Measurements from ENCODE around the gene ABCD1. TPM values are rescaled to one million over a fixed set of nuclear protein-coding genes. Genes with fewer than 3 reads are reported as not detected.
"Not testable (repeated sequence)": the region's sequence is repeated elsewhere in the genome, so short reads cannot be mapped to it uniquely, and the experiment has no call there.

The ABCD1 gene
- 4.0 TPM for total RNA-seq

DNA sequence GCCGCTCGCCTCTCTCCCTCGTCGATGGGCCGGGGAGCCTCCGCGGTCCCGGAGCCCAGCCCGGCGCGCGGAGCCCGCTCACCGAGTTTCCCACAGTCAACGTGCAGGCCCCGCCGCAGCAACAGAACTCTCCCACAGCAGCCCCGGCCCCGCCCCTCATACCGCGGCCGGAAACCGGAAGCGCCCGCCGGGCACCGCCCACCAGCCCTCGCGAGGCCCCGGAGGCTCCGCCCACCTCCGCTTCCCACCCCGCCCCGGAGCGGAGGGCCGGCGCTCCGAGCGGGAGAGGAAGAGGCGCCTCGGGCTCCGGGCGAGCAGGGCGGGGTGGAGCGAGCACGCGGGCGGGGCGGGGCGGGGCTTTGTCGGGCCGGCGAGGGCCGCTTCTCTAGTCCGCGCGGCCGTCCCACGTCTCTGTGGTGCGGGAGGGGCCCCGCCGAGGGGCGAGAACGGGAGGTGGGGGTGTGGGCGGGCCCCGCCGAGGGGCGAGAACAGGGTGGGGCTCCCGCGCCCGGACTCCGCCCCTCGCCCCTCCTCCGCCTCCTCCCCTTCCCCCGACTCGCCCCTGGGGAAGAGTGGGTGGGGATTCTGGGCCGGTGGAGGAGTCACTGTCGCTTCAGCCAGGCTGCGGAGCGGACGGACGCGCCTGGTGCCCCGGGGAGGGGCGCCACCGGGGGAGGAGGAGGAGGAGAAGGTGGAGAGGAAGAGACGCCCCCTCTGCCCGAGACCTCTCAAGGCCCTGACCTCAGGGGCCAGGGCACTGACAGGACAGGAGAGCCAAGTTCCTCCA, at the start of gene ABCD1, which contains the start of gene BCAP31:
ABCD1 (plus strand) TSS at position 605 of the 787 bp plus-strand sequence. CDS start 411 bp downstream, outside the sequence.
BCAP31 (minus strand) TSS at position 136 of the 787 bp plus-strand sequence. CDS start 1,143 bp downstream, outside the sequence.
- DNase-seq = peak; percentile 86

DNA sequence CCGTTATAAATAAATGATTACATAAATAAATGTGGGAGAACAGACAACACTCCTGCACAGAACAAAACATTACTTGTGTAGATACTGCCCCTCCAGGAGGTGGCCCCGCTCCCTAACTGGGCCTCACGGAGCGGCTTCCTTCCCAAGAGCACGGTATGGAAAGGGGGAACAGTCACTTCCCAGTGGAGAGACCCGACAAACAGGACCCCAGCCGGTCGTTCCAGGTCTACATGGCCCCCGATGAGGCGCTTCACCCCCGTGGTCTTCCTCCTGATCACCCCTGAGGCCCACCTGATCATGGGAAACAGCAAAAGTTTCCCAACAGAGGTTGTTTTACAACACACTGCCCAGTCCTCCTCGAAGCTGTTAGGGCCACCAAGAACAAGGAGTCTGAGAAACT, 43.5 kb upstream of the ABCD1 start:
- no peak for DNase-seq

DNA sequence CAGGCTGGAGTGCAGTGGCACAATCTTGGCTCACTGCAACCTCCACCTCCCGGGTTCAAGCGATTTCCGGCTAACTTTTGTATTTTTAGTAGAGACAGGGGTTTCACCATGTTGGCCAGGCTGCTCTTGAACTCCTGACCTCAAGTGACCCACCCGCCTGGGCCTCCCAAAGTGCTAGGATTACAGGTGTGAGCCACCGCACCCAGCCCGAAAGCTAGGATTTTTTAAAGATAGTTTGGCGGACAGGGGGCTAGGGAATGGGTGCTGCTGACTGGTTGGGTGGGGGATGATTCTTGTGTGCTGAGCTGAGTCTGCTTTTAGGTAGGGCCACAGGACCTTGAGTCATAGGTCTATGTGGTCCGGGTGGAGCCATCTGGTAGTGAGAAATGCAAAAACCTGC, 41.2 kb upstream of the ABCD1 start:
- not testable (repeated sequence) for DNase-seq

DNA sequence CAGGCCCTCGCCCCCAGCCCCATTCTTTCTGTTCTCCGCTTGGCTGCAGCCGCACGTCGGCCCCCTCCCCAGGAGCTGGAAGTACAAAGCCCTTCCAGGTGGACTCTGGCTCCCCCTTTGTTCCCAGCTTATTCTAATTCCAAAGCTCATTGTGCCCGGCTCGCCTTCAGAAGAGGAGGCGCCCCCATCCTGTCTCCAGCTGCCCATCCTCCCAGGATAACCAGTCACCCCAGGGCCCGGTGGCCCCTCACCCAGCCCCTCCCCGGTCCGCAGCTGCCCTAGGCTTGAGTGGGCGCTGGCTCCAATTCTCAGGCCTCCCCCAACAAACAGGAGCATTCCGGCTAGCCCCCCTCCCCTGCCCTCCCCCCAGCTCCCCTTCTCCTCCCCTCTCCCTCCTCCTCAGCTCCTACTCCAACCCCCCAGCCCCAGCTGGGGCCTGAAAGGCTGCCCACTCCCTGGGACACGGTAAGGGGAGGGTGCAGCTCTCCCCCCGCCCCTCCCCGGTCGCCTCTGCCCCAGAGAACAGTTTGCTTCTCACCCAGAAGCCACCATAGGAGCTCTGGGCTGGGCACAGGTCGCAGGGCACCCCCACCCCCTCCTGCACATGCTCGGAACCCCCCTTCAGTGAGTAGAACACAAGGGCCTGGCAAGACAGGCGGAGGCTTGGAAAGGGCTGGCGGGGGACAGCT, 40.0 kb upstream of the ABCD1 start:
- DNase-seq = no peak

DNA sequence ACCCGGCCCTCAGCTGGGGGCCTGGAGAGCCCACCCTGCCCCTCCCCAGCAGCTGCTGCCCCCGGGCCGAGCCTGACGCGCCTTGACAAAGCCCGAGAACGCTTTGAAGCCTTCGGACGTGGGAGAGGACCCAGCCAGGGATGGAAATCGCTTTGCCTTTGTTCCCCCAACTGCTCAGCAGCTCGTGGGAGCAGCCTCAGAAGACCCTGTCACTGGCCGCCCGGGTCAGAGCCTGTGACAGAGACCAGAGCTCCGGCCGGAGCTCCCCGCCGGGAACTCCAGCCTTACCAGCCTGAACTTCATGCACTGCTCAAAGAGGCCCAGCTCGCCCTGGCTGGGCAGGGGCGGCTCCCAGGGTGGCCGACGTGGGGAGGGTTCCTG, 39.5 kb upstream of the ABCD1 start:
- no peak for DNase-seq

DNA sequence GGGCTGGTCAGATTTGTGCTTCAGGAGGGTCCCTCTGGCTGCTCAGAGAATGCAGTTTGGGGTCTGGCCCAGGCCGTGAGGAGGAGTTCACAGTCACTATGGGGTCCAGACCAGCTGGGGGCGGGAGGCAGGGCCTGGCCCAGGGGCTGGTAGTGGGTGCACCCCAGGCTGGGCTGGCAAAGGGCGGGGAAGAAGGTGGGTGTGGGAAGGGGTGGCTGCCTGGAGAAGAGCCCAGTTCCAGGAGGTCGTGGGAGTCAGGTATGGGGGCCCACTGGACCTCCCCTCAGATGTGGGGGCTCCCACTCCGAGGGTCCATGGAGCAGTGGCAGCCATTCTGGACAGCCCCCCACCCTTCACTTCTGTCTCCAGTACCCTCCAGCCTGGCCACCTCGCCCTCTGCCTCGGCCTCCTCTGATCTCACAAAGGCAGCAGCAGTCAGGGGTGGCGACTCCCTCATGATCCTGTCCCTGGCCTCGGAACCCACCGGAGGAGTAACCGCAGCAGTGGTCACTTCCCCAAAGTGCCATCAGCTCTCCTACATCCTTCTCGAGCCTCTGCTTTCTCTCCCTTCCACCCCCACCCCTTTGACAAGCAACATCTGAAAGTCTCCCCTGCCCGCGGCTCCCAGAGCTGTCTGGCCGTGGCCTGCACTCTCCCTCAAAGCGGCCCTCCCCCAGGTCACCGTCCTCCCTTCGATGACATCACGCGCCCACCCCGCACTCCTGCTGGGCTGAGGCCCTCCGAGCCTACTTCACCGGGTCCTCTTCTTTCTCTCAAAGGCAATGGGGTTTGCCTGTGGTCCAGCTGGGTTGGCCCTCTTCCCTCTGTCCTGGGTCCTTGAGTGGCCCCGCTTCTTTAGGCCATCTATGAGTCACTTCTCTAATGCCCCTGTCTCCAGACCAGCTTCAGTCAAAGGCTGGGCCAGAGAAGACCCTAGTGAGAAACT, 38.6 kb upstream of the ABCD1 start:
- DNase-seq = no peak

DNA sequence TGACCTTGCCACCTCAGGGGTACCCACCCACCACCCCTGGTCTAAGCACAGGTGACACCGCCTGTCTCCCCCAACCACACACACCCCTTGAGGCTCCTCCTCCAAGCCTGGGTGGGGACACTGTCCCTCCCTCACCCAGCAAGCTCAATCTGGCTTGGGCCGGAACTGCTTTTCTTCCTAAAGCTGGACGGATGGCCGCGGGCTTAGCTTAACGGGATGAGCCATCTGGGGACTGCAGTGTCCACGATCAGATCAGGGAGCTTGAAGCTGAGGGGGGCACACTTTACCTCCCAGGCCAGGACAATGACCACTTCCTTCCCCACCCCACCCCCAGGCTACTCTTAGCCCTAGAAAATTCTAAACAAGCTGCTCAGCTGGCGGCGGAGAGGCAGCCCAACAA, 37.9 kb upstream of the ABCD1 start:
- DNase-seq = no peak

DNA sequence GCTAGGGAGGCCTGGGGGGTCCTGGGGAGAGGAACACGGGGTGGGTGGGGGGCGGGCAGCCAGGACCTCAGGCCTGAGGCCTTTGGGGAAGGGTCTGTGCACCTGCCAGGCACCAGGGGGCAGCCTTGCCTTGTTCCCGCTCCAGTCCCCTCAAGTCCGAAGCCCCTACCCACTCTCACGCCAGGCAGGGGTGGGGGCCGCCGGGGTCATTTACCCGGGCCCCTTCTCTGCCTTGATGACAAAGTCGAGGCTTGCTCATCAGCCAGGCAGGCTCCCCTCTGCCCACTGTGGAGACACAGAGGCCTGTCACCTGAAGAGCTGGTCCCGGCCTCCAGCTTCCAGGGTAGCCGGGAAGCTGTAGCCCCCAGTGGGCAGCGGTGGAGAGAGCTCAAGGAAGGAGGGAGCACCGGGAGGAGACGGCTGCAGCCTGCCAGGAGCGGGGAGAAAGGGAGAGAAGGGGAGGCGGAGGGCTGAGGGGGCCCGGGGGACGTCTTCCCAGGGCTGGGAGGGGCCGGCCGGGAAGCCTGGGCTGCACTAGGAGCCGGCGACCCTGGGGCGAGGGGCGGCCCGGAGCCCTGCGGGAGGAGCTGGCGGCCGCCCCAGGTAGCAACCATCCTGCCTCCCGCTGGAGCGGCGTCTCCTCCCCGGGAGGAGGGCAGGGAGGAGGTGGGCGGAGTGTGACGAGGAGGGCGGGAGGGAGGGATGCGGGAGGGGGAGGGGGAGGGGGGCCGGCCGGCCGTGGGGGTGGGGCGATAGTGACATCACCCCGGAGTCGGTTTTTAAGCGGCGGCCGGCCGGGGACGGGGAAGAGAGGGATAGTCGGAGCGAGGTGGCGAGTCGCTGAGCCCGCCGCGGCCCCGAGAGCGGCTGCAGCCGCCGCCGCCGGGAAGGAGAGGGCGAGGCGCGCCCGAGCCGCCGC, 37.3 kb upstream of the ABCD1 start, which contains the start of gene SLC6A8:
SLC6A8 (plus strand) TSS at position 806 of the 919 bp plus-strand sequence. CDS start 649 bp downstream, outside the sequence.
- no peak for DNase-seq

DNA sequence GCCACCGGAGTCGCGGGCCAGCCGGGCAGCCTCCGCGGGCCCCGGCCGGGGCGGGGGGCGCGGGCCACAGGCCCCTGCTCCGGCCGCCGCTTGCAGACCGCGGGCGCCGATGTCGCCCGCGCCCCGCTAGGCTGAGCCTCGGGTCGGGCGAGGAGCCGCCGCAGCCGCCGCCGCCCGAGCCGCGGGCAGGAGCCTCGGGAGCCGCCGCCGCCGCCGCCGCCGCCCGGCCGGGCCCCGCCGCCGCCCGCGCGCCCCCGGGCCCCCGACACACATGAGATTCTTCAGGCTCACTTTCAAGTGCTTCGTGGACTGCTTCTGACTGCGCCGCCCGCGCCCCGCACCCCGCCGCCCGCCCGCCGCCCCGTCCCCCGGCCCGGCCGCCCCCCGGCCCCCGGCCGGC, 36.6 kb upstream of the ABCD1 start:
- DNase-seq = no peak

DNA sequence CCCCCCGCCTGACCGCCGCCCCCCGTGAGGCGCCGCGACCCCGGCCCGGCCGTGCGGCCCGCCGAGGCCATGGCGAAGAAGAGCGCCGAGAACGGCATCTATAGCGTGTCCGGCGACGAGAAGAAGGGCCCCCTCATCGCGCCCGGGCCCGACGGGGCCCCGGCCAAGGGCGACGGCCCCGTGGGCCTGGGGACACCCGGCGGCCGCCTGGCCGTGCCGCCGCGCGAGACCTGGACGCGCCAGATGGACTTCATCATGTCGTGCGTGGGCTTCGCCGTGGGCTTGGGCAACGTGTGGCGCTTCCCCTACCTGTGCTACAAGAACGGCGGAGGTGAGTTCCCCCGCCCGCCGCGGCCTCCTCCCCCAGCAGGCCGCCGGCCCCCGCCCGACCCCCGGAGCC, 36.1 kb upstream of the ABCD1 start:
- DNase-seq = no peak

DNA sequence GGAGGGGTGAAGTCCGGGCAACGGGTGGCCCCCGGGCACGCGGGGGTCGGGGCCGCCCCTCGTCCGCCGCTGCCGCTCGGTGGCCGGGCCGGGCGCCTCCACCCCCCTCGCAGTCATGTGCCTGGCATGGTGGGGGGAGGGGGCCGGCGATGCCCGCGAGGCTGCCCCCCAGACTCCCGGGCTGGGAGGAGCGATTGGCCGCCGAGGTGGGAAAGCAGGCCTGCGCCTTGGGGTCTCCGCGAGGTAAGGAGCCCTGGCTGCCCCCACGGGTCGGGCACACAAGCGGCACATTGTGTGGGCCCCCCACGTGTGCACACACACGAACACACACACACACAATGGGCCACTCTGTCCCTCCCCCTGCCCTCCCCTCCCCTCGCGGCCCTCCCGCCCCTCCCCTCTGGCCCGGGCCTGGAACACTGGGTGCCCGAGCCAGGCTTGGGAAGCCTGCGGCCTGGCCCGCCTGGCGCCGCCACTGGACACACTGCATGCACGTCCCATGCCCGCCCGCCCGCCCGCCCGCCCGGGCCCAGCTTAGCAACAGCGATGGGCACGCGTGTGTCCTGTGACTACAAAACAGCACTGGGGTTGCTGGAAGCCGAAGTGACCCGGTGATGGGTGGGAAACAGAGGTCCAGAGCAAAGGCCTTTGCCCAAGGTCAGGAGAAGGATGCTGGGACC, 35.6 kb upstream of the ABCD1 start:
- no peak for DNase-seq

DNA sequence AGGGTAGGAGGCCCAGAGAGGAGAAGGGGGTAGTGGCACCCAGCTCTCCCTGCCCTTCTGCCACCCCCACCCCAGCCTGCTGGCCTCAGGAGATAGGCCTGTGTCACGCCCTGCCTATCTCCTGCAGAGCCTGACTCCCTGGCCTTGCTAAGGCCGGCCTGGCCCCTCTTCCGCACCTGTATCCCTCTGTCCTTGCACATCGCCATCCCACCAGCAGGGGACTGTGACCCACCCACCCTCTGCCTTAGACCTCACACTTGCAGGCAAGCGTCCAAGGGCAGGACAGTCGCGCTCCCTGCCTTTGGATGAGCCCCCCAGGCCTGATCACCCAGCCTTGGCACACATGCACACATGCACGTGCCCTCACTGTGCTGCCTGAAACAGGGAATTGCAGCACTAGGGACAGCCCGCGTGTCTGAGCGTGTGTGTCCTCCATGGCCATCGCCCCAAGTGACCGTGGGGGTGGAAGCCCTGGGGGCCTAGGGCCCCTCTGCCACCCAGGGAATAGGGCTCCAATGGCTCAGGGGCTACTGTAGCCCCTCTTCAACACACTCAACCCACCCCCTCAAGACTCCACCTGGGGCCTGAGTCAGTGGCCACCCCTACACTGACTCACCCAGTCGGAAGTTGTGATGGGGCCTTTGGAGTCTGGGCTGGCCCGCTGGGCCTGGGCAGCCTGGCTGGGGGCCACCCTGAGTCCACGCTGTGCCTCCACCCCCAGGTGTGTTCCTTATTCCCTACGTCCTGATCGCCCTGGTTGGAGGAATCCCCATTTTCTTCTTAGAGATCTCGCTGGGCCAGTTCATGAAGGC, 34.8 kb upstream of the ABCD1 start:
- no peak for DNase-seq

DNA sequence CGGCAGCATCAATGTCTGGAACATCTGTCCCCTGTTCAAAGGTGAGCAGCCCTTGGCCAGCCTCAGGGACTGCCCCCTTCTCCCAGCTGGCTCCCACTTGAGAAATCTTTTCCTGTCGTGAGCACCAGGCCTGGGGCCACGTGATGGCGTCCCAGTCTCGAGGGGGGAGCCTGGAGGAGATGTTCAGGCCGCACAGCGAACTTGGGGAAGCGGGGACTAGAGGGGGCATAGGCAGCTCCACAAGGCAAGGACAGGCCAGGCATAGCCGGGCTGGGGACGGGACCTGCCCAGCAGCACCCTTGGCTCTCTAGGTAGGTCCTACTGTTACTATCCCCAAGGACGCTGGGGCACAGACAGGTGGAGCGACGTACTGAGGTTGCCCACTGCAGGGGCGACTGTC, 34.2 kb upstream of the ABCD1 start:
- no peak for DNase-seq

DNA sequence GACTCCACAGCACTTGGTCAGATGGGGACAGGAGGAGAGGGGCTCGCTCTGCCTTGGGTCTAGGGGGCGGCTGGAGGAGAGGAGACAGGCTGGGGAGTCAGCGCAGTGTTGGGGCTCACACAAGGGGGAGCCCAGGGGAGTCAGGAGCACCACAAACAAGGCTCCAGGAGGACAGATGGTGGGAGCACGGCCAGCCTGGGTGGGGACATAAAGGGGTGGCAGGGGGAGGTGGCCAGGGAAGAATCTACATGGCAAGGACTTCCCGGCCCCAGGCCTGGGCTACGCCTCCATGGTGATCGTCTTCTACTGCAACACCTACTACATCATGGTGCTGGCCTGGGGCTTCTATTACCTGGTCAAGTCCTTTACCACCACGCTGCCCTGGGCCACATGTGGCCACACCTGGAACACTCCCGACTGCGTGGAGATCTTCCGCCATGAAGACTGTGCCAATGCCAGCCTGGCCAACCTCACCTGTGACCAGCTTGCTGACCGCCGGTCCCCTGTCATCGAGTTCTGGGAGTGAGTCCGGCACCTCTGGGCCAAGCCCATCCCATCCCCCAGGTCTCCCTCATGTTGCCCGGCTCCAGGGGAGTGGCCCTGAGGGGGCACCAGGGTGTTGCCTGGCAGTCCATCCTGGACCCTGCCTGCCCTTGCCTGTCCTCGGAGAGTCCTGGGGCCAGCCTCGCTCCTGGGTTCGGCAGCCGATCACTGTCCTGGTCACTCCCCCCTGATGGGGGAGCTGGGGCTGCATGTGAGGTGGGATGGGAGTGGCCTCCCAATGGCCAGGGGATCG, 33.4 kb upstream of the ABCD1 start:
- not testable (repeated sequence) for DNase-seq

DNA sequence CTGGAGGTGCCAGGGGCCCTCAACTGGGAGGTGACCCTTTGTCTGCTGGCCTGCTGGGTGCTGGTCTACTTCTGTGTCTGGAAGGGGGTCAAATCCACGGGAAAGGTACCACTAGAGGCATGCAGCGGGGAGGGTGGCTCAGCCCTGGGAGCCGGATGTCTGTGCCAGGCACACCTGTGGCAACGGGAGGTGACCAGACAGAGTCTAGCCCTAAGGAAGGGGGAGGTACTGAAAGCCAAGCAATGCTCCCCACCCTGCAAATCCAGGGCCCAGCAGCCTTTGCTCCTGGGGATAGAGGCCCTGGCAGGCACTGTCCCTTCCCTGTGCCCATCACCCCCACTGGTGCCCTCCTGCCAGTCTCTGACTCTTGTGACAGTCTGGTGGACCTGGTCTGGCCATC, 32.7 kb upstream of the ABCD1 start:
- DNase-seq = no peak

DNA sequence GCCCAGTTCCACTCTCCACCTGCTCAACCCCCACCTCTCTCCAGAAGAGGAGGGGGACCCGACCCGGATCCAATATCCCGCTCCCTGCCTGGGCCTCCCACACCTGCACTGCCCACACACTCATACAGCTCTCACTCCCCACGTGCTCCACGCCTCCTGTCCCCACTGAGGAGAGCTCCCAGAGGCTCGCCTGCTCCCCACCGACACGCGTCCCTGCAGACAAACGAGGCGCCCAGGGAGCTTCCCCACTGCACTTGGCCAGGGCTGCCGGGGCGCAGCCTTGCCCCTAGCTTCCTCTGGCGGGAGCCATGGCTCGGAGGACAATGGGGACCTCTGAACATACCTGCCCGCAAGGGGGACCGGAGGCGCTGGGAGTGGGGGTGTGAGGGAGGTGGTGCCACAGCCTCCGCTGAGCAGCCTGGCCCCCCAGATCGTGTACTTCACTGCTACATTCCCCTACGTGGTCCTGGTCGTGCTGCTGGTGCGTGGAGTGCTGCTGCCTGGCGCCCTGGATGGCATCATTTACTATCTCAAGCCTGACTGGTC, 32.0 kb upstream of the ABCD1 start:
- DNase-seq = no peak

DNA sequence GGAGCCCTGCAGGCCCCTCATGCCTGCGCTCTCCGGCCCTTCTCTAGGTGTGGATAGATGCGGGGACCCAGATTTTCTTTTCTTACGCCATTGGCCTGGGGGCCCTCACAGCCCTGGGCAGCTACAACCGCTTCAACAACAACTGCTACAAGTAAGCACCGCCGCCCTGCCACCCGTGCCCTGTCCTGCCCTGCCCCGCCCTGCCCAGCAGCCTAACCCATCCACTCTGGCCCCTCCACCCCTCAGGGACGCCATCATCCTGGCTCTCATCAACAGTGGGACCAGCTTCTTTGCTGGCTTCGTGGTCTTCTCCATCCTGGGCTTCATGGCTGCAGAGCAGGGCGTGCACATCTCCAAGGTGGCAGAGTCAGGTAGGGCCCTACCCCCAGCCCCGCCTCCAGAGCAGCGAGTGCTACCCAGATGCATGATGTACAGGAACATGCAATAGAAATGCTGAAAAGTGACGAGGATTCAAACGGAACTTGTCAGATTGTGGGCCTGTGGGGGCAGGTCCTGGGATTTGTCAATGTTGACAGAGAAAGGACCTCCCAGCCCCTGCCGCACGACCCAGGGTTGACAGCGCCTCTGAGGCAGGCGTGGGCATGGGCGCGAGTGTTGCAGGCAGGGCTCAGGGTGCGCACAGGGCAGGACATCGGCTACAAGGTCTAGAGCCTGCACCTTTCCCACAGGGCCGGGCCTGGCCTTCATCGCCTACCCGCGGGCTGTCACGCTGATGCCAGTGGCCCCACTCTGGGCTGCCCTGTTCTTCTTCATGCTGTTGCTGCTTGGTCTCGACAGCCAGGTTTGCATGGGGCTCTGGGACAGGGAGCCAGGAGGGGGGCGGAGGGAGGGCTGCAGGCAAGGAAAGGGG, 31.2 kb upstream of the ABCD1 start:
- no peak for DNase-seq

DNA sequence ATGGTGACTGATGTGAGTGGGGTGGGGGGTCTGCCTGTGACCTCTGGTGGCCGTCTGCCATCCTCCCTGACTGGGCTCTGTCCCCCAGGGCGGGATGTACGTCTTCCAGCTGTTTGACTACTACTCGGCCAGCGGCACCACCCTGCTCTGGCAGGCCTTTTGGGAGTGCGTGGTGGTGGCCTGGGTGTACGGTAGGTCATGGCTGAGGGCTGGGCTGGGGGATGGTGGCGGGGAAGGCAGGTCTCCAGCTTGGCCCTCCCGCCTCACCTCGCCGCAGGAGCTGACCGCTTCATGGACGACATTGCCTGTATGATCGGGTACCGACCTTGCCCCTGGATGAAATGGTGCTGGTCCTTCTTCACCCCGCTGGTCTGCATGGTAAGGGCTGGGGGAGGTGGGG, 30.4 kb upstream of the ABCD1 start:
- not testable (repeated sequence) for DNase-seq

Data from skin of body (tissue), 2 donors.